SK-N-SH treated with all-trans-retinoic acid at 6 μM for 48 hours (cell line): ENCODE measurements around the gene SQOR.

Experiments
- ARNTL ChIP-seq: fragments of 450-650 bp; formaldehyde crosslinking; IDR thresholded peaks from 2 replicates; pipeline ENCODE4 v1.5.0; 2020; ENCODE audit warnings: low read depth, mild to moderate bottlenecking, moderate library complexity, borderline replicate concordance
- OSR1 ChIP-seq: fragments of 250-450 bp; sonication (Bioruptor Pico); IDR thresholded peaks from 2 replicates; pipeline ENCODE4 v1.8.0; 2022; ENCODE audit warnings: moderate library complexity, mild to moderate bottlenecking, inconsistent platforms
- RARB ChIP-seq: fragments of 250-450 bp; sonication (Bioruptor Pico); IDR thresholded peaks from 2 replicates; pipeline ENCODE4 v1.8.0; 2021; ENCODE audit warnings: mild to moderate bottlenecking, moderate library complexity
- TOX ChIP-seq: fragments of 250-450 bp; sonication (Bioruptor Pico); IDR thresholded peaks from 2 replicates; pipeline ENCODE4 v1.8.0; 2021; ENCODE audit warnings: mild to moderate bottlenecking, moderate library complexity, borderline replicate concordance
- TSHZ2 ChIP-seq: fragments of 250-450 bp; sonication (Bioruptor Pico); IDR thresholded peaks from 2 replicates; pipeline ENCODE4 v1.5.0; 2020; ENCODE audit warnings: mild to moderate bottlenecking, moderate library complexity
- ZFP30 ChIP-seq: fragments of 450-650 bp; formaldehyde crosslinking; IDR thresholded peaks from 2 replicates; pipeline ENCODE4 v1.5.0; 2022; ENCODE audit warnings: mild to moderate bottlenecking, moderate library complexity
- TF ChIP-seq, protein P1 (sequence below): fragments of 250-450 bp; sonication (Bioruptor Pico); IDR thresholded peaks from 2 replicates; pipeline ENCODE4 v1.5.1; 2021; ENCODE audit warnings: mild to moderate bottlenecking, moderate library complexity
- TF ChIP-seq, protein P2 (sequence below): fragments of 250-450 bp; sonication (Bioruptor Pico); IDR thresholded peaks from 2 replicates; pipeline ENCODE4 v1.8.0; 2020; ENCODE audit warnings: mild to moderate bottlenecking, moderate library complexity, borderline replicate concordance

GRCh38 chr15:45603881-45604280, 30.9 kb upstream of the SQOR start:
- TF ChIP-seq, protein P1, sequence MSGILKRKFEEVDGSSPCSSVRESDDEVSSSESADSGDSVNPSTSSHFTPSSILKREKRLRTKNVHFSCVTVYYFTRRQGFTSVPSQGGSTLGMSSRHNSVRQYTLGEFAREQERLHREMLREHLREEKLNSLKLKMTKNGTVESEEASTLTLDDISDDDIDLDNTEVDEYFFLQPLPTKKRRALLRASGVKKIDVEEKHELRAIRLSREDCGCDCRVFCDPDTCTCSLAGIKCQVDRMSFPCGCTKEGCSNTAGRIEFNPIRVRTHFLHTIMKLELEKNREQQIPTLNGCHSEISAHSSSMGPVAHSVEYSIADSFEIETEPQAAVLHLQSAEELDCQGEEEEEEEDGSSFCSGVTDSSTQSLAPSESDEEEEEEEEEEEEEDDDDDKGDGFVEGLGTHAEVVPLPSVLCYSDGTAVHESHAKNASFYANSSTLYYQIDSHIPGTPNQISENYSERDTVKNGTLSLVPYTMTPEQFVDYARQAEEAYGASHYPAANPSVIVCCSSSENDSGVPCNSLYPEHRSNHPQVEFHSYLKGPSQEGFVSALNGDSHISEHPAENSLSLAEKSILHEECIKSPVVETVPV (CRISPR knock-in tag) = no peak
- TF ChIP-seq TSHZ2 (no peak), OSR1 (no peak), TOX (no peak), RARB (CRISPR knock-in tag) (no peak), ARNTL (CRISPR knock-in tag) (no peak), ZFP30 (CRISPR knock-in tag) (no peak)
- TF ChIP-seq, protein P2, sequence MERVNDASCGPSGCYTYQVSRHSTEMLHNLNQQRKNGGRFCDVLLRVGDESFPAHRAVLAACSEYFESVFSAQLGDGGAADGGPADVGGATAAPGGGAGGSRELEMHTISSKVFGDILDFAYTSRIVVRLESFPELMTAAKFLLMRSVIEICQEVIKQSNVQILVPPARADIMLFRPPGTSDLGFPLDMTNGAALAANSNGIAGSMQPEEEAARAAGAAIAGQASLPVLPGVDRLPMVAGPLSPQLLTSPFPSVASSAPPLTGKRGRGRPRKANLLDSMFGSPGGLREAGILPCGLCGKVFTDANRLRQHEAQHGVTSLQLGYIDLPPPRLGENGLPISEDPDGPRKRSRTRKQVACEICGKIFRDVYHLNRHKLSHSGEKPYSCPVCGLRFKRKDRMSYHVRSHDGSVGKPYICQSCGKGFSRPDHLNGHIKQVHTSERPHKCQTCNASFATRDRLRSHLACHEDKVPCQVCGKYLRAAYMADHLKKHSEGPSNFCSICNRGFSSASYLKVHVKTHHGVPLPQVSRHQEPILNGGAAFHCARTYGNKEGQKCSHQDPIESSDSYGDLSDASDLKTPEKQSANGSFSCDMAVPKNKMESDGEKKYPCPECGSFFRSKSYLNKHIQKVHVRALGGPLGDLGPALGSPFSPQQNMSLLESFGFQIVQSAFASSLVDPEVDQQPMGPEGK (CRISPR knock-in tag) = no peak
